IPS-20b (cell line): ENCODE measurements around the gene ZNF175.

Source experiments
- H3K27ac ChIP-seq: one replicate; pipeline ENCODE4 v1.5.1; 2013; ENCODE audit warnings: low read length
- H3K27me3 ChIP-seq: 2 replicates; pipeline ENCODE4 v1.6.1; 2013; ENCODE audit warnings: mild to moderate bottlenecking, low read length, inconsistent platforms; ENCODE audit not compliant: insufficient read depth
- H3K36me3 ChIP-seq: 2 replicates; pipeline ENCODE4 v1.6.1; 2013; ENCODE audit warnings: low read depth, mild to moderate bottlenecking, inconsistent platforms, low read length, moderate library complexity; ENCODE audit not compliant: insufficient read depth
- H3K4me1 ChIP-seq: 2 replicates; pipeline ENCODE4 v1.6.1; 2013; ENCODE audit warnings: mild to moderate bottlenecking, control low read depth, inconsistent platforms, low read length, moderate library complexity; ENCODE audit not compliant: insufficient read depth
- H3K4me3 ChIP-seq: 2 replicates; pipeline ENCODE4 v1.5.1; 2013; ENCODE audit warnings: mild to moderate bottlenecking, low read length, inconsistent platforms
- H3K9ac ChIP-seq: 2 replicates; pipeline ENCODE4 v1.6.1; 2013; ENCODE audit warnings: low read depth, mild to moderate bottlenecking, inconsistent platforms, low read length, moderate library complexity
- H3K9me3 ChIP-seq: 2 replicates; pipeline ENCODE4 v1.6.1; 2013; ENCODE audit warnings: mild to moderate bottlenecking, low read depth, low read length, inconsistent platforms; ENCODE audit not compliant: insufficient read depth

The ZNF175 gene

DNA sequence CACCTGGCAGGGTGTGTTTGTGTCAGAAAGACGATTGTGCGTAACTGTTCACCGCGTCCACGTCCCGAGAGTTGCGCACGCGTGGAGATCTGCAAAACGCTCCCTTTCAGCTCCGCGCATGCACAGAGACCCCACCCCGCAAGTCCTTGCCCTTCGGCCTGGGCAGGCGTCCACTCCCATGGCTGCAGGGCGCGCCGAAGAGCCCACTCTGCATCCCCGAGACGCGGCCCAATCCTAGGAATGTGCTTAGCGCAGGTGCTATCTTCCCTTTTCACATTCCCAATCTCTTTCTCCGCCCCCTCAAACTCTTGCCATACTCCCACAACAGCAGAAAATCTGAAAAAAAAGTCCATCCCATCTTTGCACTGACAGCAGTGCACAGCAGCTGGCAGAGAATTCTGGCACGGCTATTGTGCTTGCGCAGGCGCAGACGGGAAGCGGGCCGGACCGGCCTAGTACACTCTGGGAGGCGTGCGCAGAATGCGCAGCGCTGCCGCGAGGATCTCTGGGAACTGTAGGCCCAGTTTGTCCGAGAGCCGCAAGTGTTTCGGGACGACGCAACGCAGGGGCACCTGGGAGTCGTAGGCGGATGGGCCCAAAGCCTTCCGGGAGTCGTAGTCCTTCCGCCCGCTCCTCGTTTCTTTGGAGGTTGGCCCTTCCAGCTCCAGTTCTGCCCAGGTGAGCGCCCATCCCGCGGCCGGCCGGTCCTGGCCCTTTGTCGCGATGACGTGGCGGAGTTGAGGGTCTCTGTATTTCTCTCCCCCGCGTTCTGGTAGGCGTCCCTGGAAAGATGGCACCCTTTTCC, 23.1 kb downstream of the ZNF175 start:
- H3K4me3 ChIP-seq: peak overlapping the region; percentile 97
- H3K9me3 ChIP-seq: peaks cover 18% of the 10 kb centered on the region; the same call in 1 of the 2 replicates
- H3K4me1 ChIP-seq: no peaks in the 10 kb centered on the region; the same call in 1 of the 2 replicates
- no peaks in the 10 kb centered on the region for H3K36me3 ChIP-seq
- peak overlapping the region; percentile 79 for H3K9ac ChIP-seq
- peak overlapping the region; percentile 29 for H3K27ac ChIP-seq
- peaks cover 5% of the 10 kb centered on the region; the same call in 1 of the 2 replicates for H3K27me3 ChIP-seq

DNA sequence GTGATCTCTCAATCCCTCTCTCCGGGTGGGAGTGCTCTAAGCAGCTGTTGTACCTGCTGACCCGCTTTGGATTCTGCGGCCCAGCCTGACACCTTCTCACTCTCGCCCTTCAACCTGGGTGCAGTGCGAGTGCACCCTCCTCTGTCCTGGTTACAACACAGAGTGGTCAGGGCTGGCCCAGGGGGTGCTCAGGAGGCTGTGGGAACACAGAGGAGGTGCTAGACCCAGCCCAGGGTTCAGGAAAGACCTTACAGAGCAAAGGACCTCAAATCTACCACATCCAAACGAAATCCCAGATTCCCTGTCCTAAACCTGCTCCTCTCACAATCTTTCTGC, 23.7 kb downstream of the ZNF175 start:
- H3K9me3 ChIP-seq: peaks cover 18% of the 10 kb centered on the region; the same call in 1 of the 2 replicates
- no peak overlapping the region for H3K27ac ChIP-seq
- peak overlapping the region; percentile 97 for H3K4me3 ChIP-seq
- H3K4me1 ChIP-seq: no peaks in the 10 kb centered on the region; the same call in 1 of the 2 replicates
- no peaks in the 10 kb centered on the region for H3K36me3 ChIP-seq
- H3K9ac ChIP-seq: peak overlapping the region; percentile 55; the same call in 1 of the 2 replicates
- peaks cover 5% of the 10 kb centered on the region; the same call in 1 of the 2 replicates for H3K27me3 ChIP-seq

- H3K36me3 ChIP-seq: no peaks in the 10 kb centered on the region
- H3K4me3 ChIP-seq: peak overlapping the region; percentile 97
- H3K9me3 ChIP-seq: peaks cover 22% of the 10 kb centered on the region; the same call in 1 of the 2 replicates
- H3K9ac ChIP-seq: no peak overlapping the region
- peaks cover 5% of the 10 kb centered on the region; the same call in 1 of the 2 replicates for H3K27me3 ChIP-seq
- no peaks in the 10 kb centered on the region; the same call in 1 of the 2 replicates for H3K4me1 ChIP-seq
- H3K27ac ChIP-seq: no peak overlapping the region
Observed at GRCh38 chr19:51595190-51596175, 24.4 kb downstream of the ZNF175 start.

DNA sequence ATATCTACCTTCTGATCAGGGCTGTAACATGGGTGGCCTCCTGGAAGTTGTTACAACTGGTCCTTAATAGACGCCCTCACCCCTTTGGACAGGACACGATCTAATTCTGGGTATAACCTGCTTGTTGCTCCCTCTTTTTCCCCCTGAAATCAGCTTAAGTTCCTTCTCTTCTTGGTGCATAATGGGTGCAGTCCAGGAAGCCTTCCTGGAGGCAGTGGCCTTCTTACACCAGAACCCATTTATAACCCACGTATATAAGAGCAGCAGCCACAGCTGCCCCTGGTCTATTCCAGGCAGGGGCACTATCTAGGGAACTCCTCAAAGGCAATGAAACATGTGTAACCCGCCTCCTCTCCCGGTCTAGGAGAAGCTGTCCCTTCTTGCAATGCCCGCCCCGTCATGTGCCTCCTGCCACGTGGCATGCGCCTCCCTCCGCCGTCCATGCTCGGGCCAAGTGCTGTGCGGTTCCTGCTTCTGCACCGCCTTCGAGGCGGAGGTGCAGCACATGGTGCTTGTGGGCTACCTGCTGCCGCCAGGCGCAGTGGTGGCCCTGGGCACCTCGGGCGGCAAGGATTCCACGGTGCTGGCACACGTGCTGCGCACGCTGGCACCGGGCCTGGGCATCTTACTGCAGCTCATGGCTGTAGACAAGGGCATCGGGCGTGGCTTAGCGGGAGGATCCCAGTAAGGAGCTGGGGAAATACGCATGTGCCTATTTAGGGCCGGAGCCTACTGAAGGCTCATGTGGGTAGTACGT, 27.3 kb downstream of the ZNF175 start:
- Histone ChIP-seq H3K27ac (no peak overlapping the region), H3K36me3 (no peaks in the 10 kb centered on the region), H3K4me3 (no peak overlapping the region), H3K9me3 (peaks cover 33% of the 10 kb centered on the region; the same call in 1 of the 2 replicates), H3K9ac (no peak overlapping the region), H3K4me1 (no peaks in the 10 kb centered on the region; the same call in 1 of the 2 replicates), H3K27me3 (peaks cover 5% of the 10 kb centered on the region; the same call in 1 of the 2 replicates)

DNA sequence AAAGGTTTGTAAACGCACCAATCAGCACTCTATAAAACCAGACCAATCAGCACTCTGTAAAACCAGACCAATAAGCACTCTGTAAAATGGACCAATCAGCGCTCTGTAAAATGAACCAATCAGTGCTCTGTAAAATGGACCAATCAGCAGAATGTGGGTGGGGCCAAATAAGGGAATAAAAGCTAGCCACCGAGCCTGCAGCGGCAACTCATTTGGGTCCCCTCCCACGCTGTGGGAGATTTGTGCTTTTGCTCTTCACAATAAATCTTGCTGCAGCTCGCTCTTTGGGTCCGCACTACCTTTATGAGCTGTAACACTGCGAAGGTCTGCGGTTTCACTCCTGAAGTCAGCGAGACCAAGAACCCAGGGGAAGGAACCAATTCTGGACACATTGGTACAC, 28.0 kb downstream of the ZNF175 start:
- Histone ChIP-seq H3K9me3 (peaks cover 34% of the 10 kb centered on the region; the same call in 1 of the 2 replicates), H3K27ac (no peak overlapping the region), H3K4me3 (no peak overlapping the region), H3K9ac (no peak overlapping the region), H3K4me1 (no peaks in the 10 kb centered on the region; the same call in 1 of the 2 replicates), H3K27me3 (peaks cover 5% of the 10 kb centered on the region; the same call in 1 of the 2 replicates), H3K36me3 (no peaks in the 10 kb centered on the region)

GRCh38 chr19:51600940-51601580, 30.0 kb downstream of the ZNF175 start:
- H3K27ac ChIP-seq: no peak overlapping the region
- H3K4me3 ChIP-seq: no peak overlapping the region
- H3K27me3 ChIP-seq: no peaks in the 10 kb centered on the region
- no peaks in the 10 kb centered on the region for H3K4me1 ChIP-seq
- no peaks in the 10 kb centered on the region for H3K36me3 ChIP-seq
- no peak overlapping the region for H3K9ac ChIP-seq
- peaks cover 50% of the 10 kb centered on the region; the same call in 1 of the 2 replicates for H3K9me3 ChIP-seq

DNA sequence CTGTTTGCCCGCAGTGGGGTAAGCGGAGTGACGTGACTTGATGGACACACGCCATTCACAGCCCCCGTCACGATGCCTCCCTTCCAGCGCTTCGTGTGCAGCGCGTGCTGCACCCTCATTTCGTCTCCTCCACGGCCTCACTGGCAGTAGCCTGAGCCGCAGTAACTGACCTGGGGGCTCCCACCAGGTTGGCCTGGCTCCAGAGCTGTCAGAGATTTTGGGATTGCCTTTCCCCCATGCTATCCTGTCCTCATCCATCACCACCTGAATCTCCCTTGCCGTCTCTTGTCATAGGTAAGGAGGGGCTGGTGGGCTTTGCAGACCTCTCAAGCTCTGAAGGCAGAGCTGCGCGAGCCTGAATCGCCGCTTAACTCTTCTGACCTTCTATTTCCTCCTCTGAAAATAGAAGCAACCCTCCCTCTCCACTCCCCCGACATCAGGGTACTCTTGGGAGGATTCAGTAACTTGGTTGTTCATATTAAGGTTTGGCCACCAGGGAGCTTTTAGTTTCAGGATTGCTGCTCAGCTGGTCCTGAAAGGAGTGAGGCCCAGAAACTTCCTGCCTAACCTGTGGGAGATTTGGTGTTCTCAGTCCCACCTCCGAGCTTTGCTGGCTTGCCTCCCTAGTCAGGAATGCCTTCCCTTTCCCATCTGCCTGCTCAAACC, 31.2 kb downstream of the ZNF175 start:
- H3K27ac ChIP-seq: no peak overlapping the region
- no peaks in the 10 kb centered on the region for H3K36me3 ChIP-seq
- H3K9ac ChIP-seq: no peak overlapping the region
- H3K4me3 ChIP-seq: no peak overlapping the region
- peaks cover 50% of the 10 kb centered on the region for H3K9me3 ChIP-seq
- H3K27me3 ChIP-seq: no peaks in the 10 kb centered on the region
- H3K4me1 ChIP-seq: no peaks in the 10 kb centered on the region

DNA sequence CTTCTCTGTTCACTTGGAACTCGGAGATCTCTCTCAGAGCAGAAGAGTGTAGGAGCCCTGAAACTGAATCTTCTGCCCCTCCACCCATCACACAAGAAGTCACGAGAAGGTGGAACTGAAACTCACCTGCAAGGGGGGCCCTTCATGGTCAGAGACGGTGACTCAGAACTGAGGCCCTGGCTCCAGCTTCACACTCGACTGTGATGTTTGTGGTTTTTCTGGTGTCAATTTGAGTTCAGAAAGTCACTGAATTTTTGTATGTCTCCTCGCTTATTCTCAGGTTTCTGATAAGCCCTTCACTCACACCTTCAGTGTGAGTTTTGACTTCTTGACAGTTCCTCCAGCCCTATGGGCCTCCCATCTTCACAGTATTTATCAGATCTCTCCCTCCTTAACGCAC, 36.0 kb downstream of the ZNF175 start:
- H3K4me1 ChIP-seq: no peaks in the 10 kb centered on the region
- no peaks in the 10 kb centered on the region for H3K36me3 ChIP-seq
- H3K4me3 ChIP-seq: no peak overlapping the region
- peaks cover 49% of the 10 kb centered on the region for H3K9me3 ChIP-seq
- H3K27ac ChIP-seq: no peak overlapping the region
- no peak overlapping the region for H3K9ac ChIP-seq
- H3K27me3 ChIP-seq: no peaks in the 10 kb centered on the region; the same call in 1 of the 2 replicates

DNA sequence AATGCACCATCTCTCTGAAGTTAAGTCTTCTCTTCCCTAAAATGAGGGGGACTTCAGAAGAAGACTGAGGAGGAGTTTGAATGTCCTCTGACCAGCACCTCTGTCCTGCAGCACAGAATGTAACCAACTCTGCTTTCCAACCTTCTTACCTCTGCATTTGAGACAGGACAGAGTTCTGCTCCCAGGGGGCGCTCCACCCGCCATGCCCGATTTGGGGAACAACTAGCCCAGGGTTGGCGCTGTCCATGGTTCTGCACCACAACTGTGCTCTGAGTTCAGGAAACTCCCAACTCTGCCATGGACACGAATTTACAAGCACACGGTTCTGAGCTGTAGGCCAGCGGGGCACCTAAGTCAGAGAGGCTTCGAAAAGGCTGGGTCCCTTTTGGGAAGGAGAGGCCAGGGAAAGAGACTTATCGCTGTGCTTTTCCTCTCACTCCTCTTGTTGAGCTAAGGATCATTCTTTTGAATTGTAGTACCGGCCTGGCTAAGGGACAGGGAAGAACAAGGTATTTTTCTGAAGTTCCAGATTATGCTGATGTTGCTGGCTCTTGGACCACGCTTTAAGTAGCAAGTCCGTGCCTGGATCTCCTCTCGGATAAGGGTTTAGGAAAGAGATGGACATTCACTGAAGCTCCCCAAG, 37.0 kb downstream of the ZNF175 start:
- H3K36me3 ChIP-seq: no peaks in the 10 kb centered on the region
- no peak overlapping the region for H3K27ac ChIP-seq
- no peak overlapping the region for H3K4me3 ChIP-seq
- H3K4me1 ChIP-seq: no peaks in the 10 kb centered on the region
- no peak overlapping the region for H3K9ac ChIP-seq
- no peaks in the 10 kb centered on the region; the same call in 1 of the 2 replicates for H3K27me3 ChIP-seq
- H3K9me3 ChIP-seq: peaks cover 53% of the 10 kb centered on the region

- no peak overlapping the region for H3K27ac ChIP-seq
- H3K9ac ChIP-seq: no peak overlapping the region
- peaks cover 63% of the 10 kb centered on the region for H3K9me3 ChIP-seq
- H3K4me1 ChIP-seq: no peaks in the 10 kb centered on the region
- no peak overlapping the region for H3K4me3 ChIP-seq
- H3K27me3 ChIP-seq: no peaks in the 10 kb centered on the region; the same call in 1 of the 2 replicates
- no peaks in the 10 kb centered on the region for H3K36me3 ChIP-seq
Observed at GRCh38 chr19:51610576-51610975, 39.5 kb downstream of the ZNF175 start.
